HG03045 (cell line): Measurements from ENCODE around the gene USH2A.
"Not testable (repeated sequence)": the region's sequence is repeated elsewhere in the genome, so short reads cannot be mapped to it uniquely, and the experiment has no call there.

ENCODE experiments used
- ATAC-seq: cut with Tn5 transposase; IDR thresholded peaks from one replicate; pipeline ENCODE4 v1.9.1; 2021; ENCODE audit warnings: mild to moderate bottlenecking, moderate library complexity; ENCODE audit not compliant: unreplicated experiment

Gene USH2A

GRCh38 chr1:216416488-216416887, 6.8 kb downstream of the USH2A start:
- no peak for ATAC-seq

GRCh38 chr1:216410026-216410425, 13.2 kb downstream of the USH2A start:
- no peak for ATAC-seq

GRCh38 chr1:216390956-216391355, 32.3 kb downstream of the USH2A start:
- ATAC-seq, result no peak

- ATAC-seq, result no peak
Observed at GRCh38 chr1:216389774-216390173, 33.5 kb downstream of the USH2A start.

GRCh38 chr1:216388558-216388957, 34.7 kb downstream of the USH2A start:
- ATAC-seq, result no peak

- ATAC-seq, result no peak
Observed at GRCh38 chr1:216387782-216388181, 35.5 kb downstream of the USH2A start.

- no peak for ATAC-seq
Observed at GRCh38 chr1:216379441-216379840, 43.8 kb downstream of the USH2A start.

GRCh38 chr1:216368249-216368648, 55.0 kb downstream of the USH2A start:
- no peak for ATAC-seq

GRCh38 chr1:216366979-216367378, 56.3 kb downstream of the USH2A start:
- no peak for ATAC-seq

- no peak for ATAC-seq
Observed at GRCh38 chr1:216356945-216357344, 66.3 kb downstream of the USH2A start.

- ATAC-seq, result no peak
Observed at GRCh38 chr1:216350186-216350585, 73.1 kb downstream of the USH2A start.

GRCh38 chr1:216346526-216346925, 76.7 kb downstream of the USH2A start:
- no peak for ATAC-seq

GRCh38 chr1:216340542-216340941, 82.7 kb downstream of the USH2A start:
- not testable (repeated sequence) for ATAC-seq

- ATAC-seq, result no peak
Observed at GRCh38 chr1:216332462-216332861, 90.8 kb downstream of the USH2A start.

- ATAC-seq, result no peak
Observed at GRCh38 chr1:216332003-216332402, 91.2 kb downstream of the USH2A start.

GRCh38 chr1:216331211-216331610, 92.0 kb downstream of the USH2A start:
- no peak for ATAC-seq

- ATAC-seq, result no peak
Observed at GRCh38 chr1:216330262-216330661, 93.0 kb downstream of the USH2A start.

- ATAC-seq, result no peak
Observed at GRCh38 chr1:216325946-216326345, 97.3 kb downstream of the USH2A start.

- ATAC-seq, result no peak
Observed at GRCh38 chr1:216325336-216325735, 97.9 kb downstream of the USH2A start.

- no peak for ATAC-seq
Observed at GRCh38 chr1:216323344-216323743, 99.9 kb downstream of the USH2A start.

GRCh38 chr1:216314379-216315095, 108.7 kb downstream of the USH2A start:
- ATAC-seq, result no peak

- no peak for ATAC-seq
Observed at GRCh38 chr1:216310776-216311175, 112.5 kb downstream of the USH2A start.

GRCh38 chr1:216306830-216307229, 116.4 kb downstream of the USH2A start:
- ATAC-seq, result no peak
